K562 (cell line): Measurements from ENCODE around the gene MATN1. TPM values are rescaled to one million over a fixed set of nuclear protein-coding genes. Genes with fewer than 3 reads are reported as not detected.

ENCODE experiments used
- BCLAF1 ChIP-seq, 2 experiments: fragments of 450-650 bp in 1 of 2; IDR thresholded peaks; 2 replicates each; pipeline ENCODE4 v1.6.1; 2011 to 2017; ENCODE audit warnings: low read depth in 2 of 2, antibody characterized with exemption in 1 of 2, borderline replicate concordance in 1 of 2, low read length in 1 of 2, mild to moderate bottlenecking in 1 of 2, mixed read lengths in 1 of 2; ENCODE audit not compliant: control insufficient read depth in 1 of 2
- CBFA2T2 ChIP-seq: fragments of 450-650 bp; conservative IDR thresholded peaks from 2 replicates; pipeline ENCODE4 v1.6.1; 2017; ENCODE audit warnings: mild to moderate bottlenecking
- CBX8 ChIP-seq: fragments of 200-600 bp; sonication (generic); IDR thresholded peaks from 2 replicates; pipeline ENCODE4 v1.6.1; 2012; ENCODE audit warnings: borderline replicate concordance, mixed run types, low read depth, mild to moderate bottlenecking, moderate library complexity, mixed read lengths, low read length, control low read depth, inconsistent platforms; ENCODE audit not compliant: poor library complexity, severe bottlenecking; ENCODE audit errors: extremely low read depth
- CREM ChIP-seq: IDR thresholded peaks from 2 replicates; pipeline ENCODE4 v1.6.1; 2014; ENCODE audit warnings: antibody characterized with exemption, low read depth
- ETV1 ChIP-seq: fragments of 450-650 bp; conservative IDR thresholded peaks from 2 replicates; pipeline ENCODE4 v1.6.1; 2016; ENCODE audit warnings: missing genetic modification characterization, control low read depth, low read depth, missing compliant biosample characterization
- FIP1L1 ChIP-seq: fragments of 200-400 bp; formaldehyde crosslinking; IDR thresholded peaks from 2 replicates; pipeline ENCODE4 v1.6.1; 2018; ENCODE audit warnings: mild to moderate bottlenecking, low read depth, low read length; ENCODE audit not compliant: poor library complexity, severe bottlenecking
- HDGF ChIP-seq: fragments of 450-650 bp; IDR thresholded peaks from 2 replicates; pipeline ENCODE4 v1.6.1; 2016
- KDM5B ChIP-seq: fragments of 200-600 bp; sonication (generic); IDR thresholded peaks from 2 replicates; pipeline ENCODE4 v1.6.1; 2012; ENCODE audit warnings: low read depth, mild to moderate bottlenecking, moderate library complexity, low read length, control low read depth, inconsistent platforms; ENCODE audit not compliant: insufficient replicate concordance
- MBD2 ChIP-seq: sonication (generic); IDR thresholded peaks from 2 replicates; pipeline ENCODE4 v1.6.1; 2016; ENCODE audit warnings: low read depth, borderline replicate concordance
- MCM2 ChIP-seq: fragments of 450-650 bp; IDR thresholded peaks from 2 replicates; pipeline ENCODE4 v1.6.1; 2017; ENCODE audit warnings: low read depth, mild to moderate bottlenecking
- NEUROD1 ChIP-seq: fragments of 150-350 bp; IDR thresholded peaks from 2 replicates; pipeline ENCODE4 v1.6.1; 2014; ENCODE audit warnings: borderline replicate concordance, low read length, low read depth; ENCODE audit not compliant: partially characterized antibody
- PPARD ChIP-seq: fragments of 250-450 bp; sonication (Bioruptor Pico); IDR thresholded peaks from 2 replicates; pipeline ENCODE4 v1.8.0; 2022; ENCODE audit warnings: inconsistent platforms, mild to moderate bottlenecking, moderate library complexity
- SIRT6 ChIP-seq: IDR thresholded peaks from one replicate; pipeline ENCODE4 v1.6.1; 2012; ENCODE audit warnings: low read depth, mild to moderate bottlenecking, control low read depth, inconsistent platforms, low read length, moderate library complexity
- SNRNP70 ChIP-seq: fragments of 200-400 bp; formaldehyde crosslinking; optimal IDR thresholded peaks from 2 replicates; pipeline ENCODE3; 2017; ENCODE audit warnings: low read depth, low read length
- SRSF7 ChIP-seq: fragments of 200-400 bp; formaldehyde crosslinking; optimal IDR thresholded peaks from 2 replicates; pipeline ENCODE3; 2017; ENCODE audit warnings: mild to moderate bottlenecking, low read depth, low read length
- TBP ChIP-seq: optimal IDR thresholded peaks from 2 replicates; pipeline ENCODE3; 2011; ENCODE audit warnings: low read depth, low read length, improper control_type of control experiment
- TOE1 ChIP-seq, 2 experiments: fragments of 450-650 bp in 1 of 2; sonication (generic) in 1 of 2; formaldehyde crosslinking in 1 of 2; IDR thresholded peaks; 2 replicates each; pipeline versions ENCODE4 v1.7.1 to v1.8.0; 2016 to 2022; ENCODE audit warnings: borderline replicate concordance in 2 of 2, mild to moderate bottlenecking in 2 of 2, antibody characterized with exemption in 1 of 2, inconsistent platforms in 1 of 2, low read depth in 1 of 2, missing genetic modification reagents in 1 of 2, moderate library complexity in 1 of 2
- U2AF2 ChIP-seq: fragments of 200-400 bp; formaldehyde crosslinking; optimal IDR thresholded peaks from 2 replicates; pipeline ENCODE3; 2017; ENCODE audit warnings: low read depth, mild to moderate bottlenecking, low read length
- ZNF436 ChIP-seq: fragments of 250-450, 450-650 bp; sonication (Bioruptor Pico); formaldehyde crosslinking; IDR thresholded peaks from 2 replicates; pipeline ENCODE4 v1.7.0; 2020; ENCODE audit warnings: mild to moderate bottlenecking
- ZNF76 ChIP-seq: fragments of 250-450 bp; sonication (Bioruptor Pico); IDR thresholded peaks from 2 replicates; pipeline ENCODE4 v1.4.0; 2020; ENCODE audit warnings: mild to moderate bottlenecking, moderate library complexity, borderline replicate concordance
- ZNF780A ChIP-seq: fragments of 250-450 bp; sonication (Bioruptor Pico); IDR thresholded peaks from 2 replicates; pipeline ENCODE4 v1.5.0; 2021; ENCODE audit warnings: mild to moderate bottlenecking
- polyA plus RNA-seq, 8 experiments: library from polyadenylated mRNA; depleted of rRNA in 4 of 8; stranded (reverse) in 5 of 8; unstranded in 3 of 8; fragments of >200 nt; fragmentation: Nextera tagmentation in 2 of 8; fragmentation: Illumina TruSeq in 1 of 8; extraction: Ambion mirVana in 2 of 8; extraction: Trizol in 1 of 8; gene quantifications; 2 replicates each; pipeline versions ENCODE4 v1.2.1 to v1.2.3, GENCODE V29; 2011 to 2014; ENCODE audit warnings: inconsistent platforms in 1 of 8, missing spikeins in 1 of 8
- total RNA-seq, 7 experiments: library from RNA; depleted of rRNA in 6 of 7; stranded (reverse); fragments of >200 nt in 6 of 7; fragmentation: Illumina TruSeq in 2 of 7; extraction: Trizol in 2 of 7; gene quantifications; 2 replicates each; pipeline versions ENCODE4 v1.2.1 to v1.2.3, GENCODE V29; 2011 to 2021; ENCODE audit warnings: low replicate concordance in 1 of 7

The MATN1 gene
- total and polyA plus RNA-seq, 9 of the 15 experiments (the other 6 are each of a cell fraction or from before 2014, with no cell fraction given), result 0.10 to 2.3 (median 1.2) TPM

DNA sequence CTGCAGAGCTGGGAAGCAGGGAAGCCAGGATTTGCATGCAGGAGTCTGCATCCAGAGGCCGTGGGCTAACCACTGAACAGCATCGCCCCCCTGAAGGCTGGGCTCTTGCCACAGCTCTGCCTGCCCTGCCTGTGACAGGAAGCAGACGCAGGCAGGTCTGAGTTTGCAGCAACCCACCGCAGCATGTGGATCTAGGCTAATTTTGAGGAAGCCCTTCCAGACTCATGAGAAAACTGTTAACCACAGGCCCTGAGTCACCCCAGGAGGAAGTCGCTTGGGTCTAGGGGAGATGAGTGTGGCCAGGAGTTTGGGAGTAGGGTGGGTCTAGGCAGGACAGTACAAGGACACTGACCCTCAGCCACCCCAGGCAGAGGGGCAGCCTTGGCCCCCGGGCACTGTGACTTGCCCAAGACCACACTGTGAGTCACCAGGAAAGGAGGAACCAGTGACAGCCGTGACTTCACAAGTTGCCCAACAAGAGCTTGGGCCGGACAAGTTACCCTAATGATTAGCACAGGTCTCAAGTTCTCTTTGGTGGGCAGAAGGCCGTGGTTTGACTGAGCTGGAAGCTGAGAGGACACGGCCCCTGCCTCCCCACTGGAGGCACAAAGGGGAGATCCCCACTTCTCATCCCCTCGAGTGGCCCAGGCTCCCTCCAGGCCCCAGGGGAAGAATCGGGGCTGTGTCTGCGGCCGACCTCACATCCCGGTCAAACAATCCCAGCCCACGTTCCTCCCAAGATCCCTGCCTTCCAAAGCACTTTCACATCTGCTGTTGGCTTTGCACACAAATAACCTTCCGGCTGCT is 33.4 kb upstream of the MATN1 start (continued):
- TF ChIP-seq BCLAF1 (IDR thresholded peaks at IDR 0.05; ENCODE audit: borderline replicate concordance in 1 of 2, control insufficient read depth in 1 of 2, low read depth in 2 of 2, low read length in 1 of 2), result no peak
- peak; percentile 18; the same call in 1 of the 2 replicates for TF ChIP-seq HDGF
- no peak for TF ChIP-seq SNRNP70
- no peak for TF ChIP-seq ZNF436
- TF ChIP-seq ETV1 (tag), result peak; percentile 39; the same call in 1 of the 2 replicates
- peak; percentile 9; the same call in 1 of the 2 replicates for TF ChIP-seq MBD2
- no peak for TF ChIP-seq ZNF780A (CRISPR knock-in tag)
- TF ChIP-seq NEUROD1, result peak; percentile 20
- TF ChIP-seq KDM5B, result peak; percentile 57
- TF ChIP-seq SRSF7, result no peak
- TF ChIP-seq ZNF76 (CRISPR knock-in tag), result peak; percentile 76
- TF ChIP-seq FIP1L1, result no peak
- no peak for TF ChIP-seq MCM2
- no peak for TF ChIP-seq CBFA2T2
- 0 out of 2 replicates have a peak, but pooled peaks have one; percentile 42 for TF ChIP-seq TOE1 (IDR thresholded peaks at IDR 0.05; ENCODE audit: borderline replicate concordance)
- no peak for TF ChIP-seq TOE1 (CRISPR knock-in tag; IDR thresholded peaks at IDR 0.05; ENCODE audit: borderline replicate concordance, low read depth)
- TF ChIP-seq PPARD (CRISPR knock-in tag), result no peak
- TF ChIP-seq U2AF2, result no peak
- TF ChIP-seq CBX8, result no peak
- TF ChIP-seq CREM, result peak; percentile 72
- no peak for TF ChIP-seq SIRT6
- no peak for TF ChIP-seq TBP
